ENCODE data around the gene SERHL2.
A peak's percentile ranks its signal among the peaks of the same experiment; 100 is the strongest.

SERHL2 gene

GRCh38 chr22:42619261-42620063, 65.7 kb downstream of the SERHL2 start:
- no peak overlapping the region for H3K4me3 ChIP-seq (replicated peaks; ENCODE audit: low read depth, low read length)
- no peak for TF ChIP-seq CTCF (IDR thresholded peaks at IDR 0.05; ENCODE audit: insufficient read depth, low read length, poor library complexity, severe bottlenecking)
- peaks cover 13% of the 10 kb centered on the region for H3K36me3 ChIP-seq (ENCODE audit: control insufficient read depth, insufficient read depth, low read length)

GRCh38 chr22:42620084-42620483, 66.3 kb downstream of the SERHL2 start:
- Histone ChIP-seq H3K36me3 (ENCODE audit: control insufficient read depth, insufficient read depth, low read length) (peaks cover 13% of the 10 kb centered on the region), H3K4me3 (replicated peaks; ENCODE audit: low read depth, low read length) (no peak overlapping the region), H3K27me3 (replicated peaks; ENCODE audit: control insufficient read depth, insufficient read depth, low read length) (no peaks in the 10 kb centered on the region)
- DNase-seq (ENCODE audit: extremely low read depth, insufficient read length): no peak
- TF ChIP-seq CTCF (IDR thresholded peaks at IDR 0.05; ENCODE audit: insufficient read depth, low read length, poor library complexity, severe bottlenecking): no peak

More at GRCh38 chr22:42619261-42620063, 65.7 kb downstream of the SERHL2 start:
- DNase-seq (ENCODE audit: extremely low read depth, insufficient read length): no peak
- H3K27me3 ChIP-seq (replicated peaks; ENCODE audit: control insufficient read depth, insufficient read depth, low read length): no peaks in the 10 kb centered on the region

GRCh38 chr22:42621505-42622002, 67.8 kb downstream of the SERHL2 start:
- no peak overlapping the region for H3K4me3 ChIP-seq (replicated peaks; ENCODE audit: low read depth, low read length)
- peak; percentile 60 for DNase-seq (ENCODE audit: extremely low read depth, insufficient read length)
- peak; percentile 96 for TF ChIP-seq CTCF (IDR thresholded peaks at IDR 0.05; ENCODE audit: insufficient read depth, low read length, poor library complexity, severe bottlenecking)
- H3K36me3 ChIP-seq (ENCODE audit: control insufficient read depth, insufficient read depth, low read length): peaks cover 13% of the 10 kb centered on the region
- H3K27me3 ChIP-seq (replicated peaks; ENCODE audit: control insufficient read depth, insufficient read depth, low read length): no peaks in the 10 kb centered on the region

GRCh38 chr22:42622061-42622710, 68.4 kb downstream of the SERHL2 start:
- peaks cover 13% of the 10 kb centered on the region for H3K36me3 ChIP-seq (ENCODE audit: control insufficient read depth, insufficient read depth, low read length)
- TF ChIP-seq CTCF (IDR thresholded peaks at IDR 0.05; ENCODE audit: insufficient read depth, low read length, poor library complexity, severe bottlenecking): no peak
- no peak for DNase-seq (ENCODE audit: extremely low read depth, insufficient read length)
- H3K27me3 ChIP-seq (replicated peaks; ENCODE audit: control insufficient read depth, insufficient read depth, low read length): no peaks in the 10 kb centered on the region
- H3K4me3 ChIP-seq (replicated peaks; ENCODE audit: low read depth, low read length): no peak overlapping the region

GRCh38 chr22:42623301-42623751, 69.6 kb downstream of the SERHL2 start:
- Histone ChIP-seq H3K27me3 (replicated peaks; ENCODE audit: control insufficient read depth, insufficient read depth, low read length) (no peaks in the 10 kb centered on the region), H3K36me3 (ENCODE audit: control insufficient read depth, insufficient read depth, low read length) (peaks cover 20% of the 10 kb centered on the region), H3K4me3 (replicated peaks; ENCODE audit: low read depth, low read length) (no peak overlapping the region)
- no peak for DNase-seq (ENCODE audit: extremely low read depth, insufficient read length)
- TF ChIP-seq CTCF (IDR thresholded peaks at IDR 0.05; ENCODE audit: insufficient read depth, low read length, poor library complexity, severe bottlenecking): no peak
